Upper lobe of right lung (tissue), 1 donor: ENCODE measurements around the gene LHX6. TPM values are rescaled to one million over a fixed set of nuclear protein-coding genes. Genes with fewer than 3 reads are reported as not detected.
A peak's percentile ranks its signal among the peaks of the same experiment; 100 is the strongest.

Source experiments
- ATAC-seq: fragments of 200-7000 bp; cut with Tn5 transposase; one replicate; pipeline ENCODE4 v1.9.1; 2020; ENCODE audit warnings: mild to moderate bottlenecking, moderate library complexity
- DNase-seq: peaks from one replicate; pipeline ENCODE4 v3.0.0-alpha.2; 2020
- H3K27ac ChIP-seq: fragments of 200-600 bp; one replicate; pipeline ENCODE4 v1.8.0; 2022
- H3K27me3 ChIP-seq: fragments of 200-600 bp; one replicate; pipeline ENCODE4 v1.8.0; 2022; ENCODE audit warnings: mild to moderate bottlenecking
- H3K36me3 ChIP-seq: fragments of 200-600 bp; one replicate; pipeline ENCODE4 v1.8.0; 2022
- H3K4me1 ChIP-seq: fragments of 200-600 bp; one replicate; pipeline ENCODE4 v1.8.0; 2022
- H3K4me3 ChIP-seq: fragments of 200-600 bp; one replicate; pipeline ENCODE4 v1.8.0; 2022; ENCODE audit warnings: mild to moderate bottlenecking
- H3K9me3 ChIP-seq: fragments of 200-600 bp; one replicate; pipeline ENCODE4 v1.8.0; 2022
- CTCF ChIP-seq: fragments of 200-600 bp; IDR thresholded peaks from one replicate; pipeline ENCODE4 v1.8.0; 2022; ENCODE audit warnings: antibody characterized with exemption
- intact Hi-C: fragments of 100-400 bp; cut with DNase I; formaldehyde crosslinking; loops from one replicate; pipeline ENCODE4 v1.11.0; 2022
- long read RNA-seq: library from polyadenylated mRNA; unstranded; transcript quantifications from one replicate; pipeline ENCODE4 v2.0.0, GENCODE V29; 2021
- total RNA-seq: library from RNA; stranded (reverse); fragmentation: NEBNext Ultra II Directional; extraction: Animal tissue kit (Norgen Biotek cat#: 25700); gene quantifications from one replicate; pipeline ENCODE4 v1.2.1, GENCODE V29; 2021
- donor health status: DM: no; HTN: yes; CAD: no; lungs with severe emphysema.

LHX6 gene
- total RNA-seq = 16.9 TPM
- long read RNA-seq, transcript LHX6-204 (10 exons, 3,465 nt) = major isoform, 15 of 56 reads
- long read RNA-seq, partial matches to known transcripts = 15 of 56 reads
- long read RNA-seq, other reads (novel, unspliced or antisense) = 21 of 56 reads

GRCh38 chr9:122228568-122229484 lies at the start of gene LHX6:
TSS of gene LHX6 (minus strand) at chr9:122228957. CDS start at chr9:122228740, 217 bp downstream.
- Histone ChIP-seq H3K36me3 (no peaks in the 10 kb centered on the region), H3K4me3 (peak within 1 kb of the TSS; percentile 45), H3K27ac (no peak within 1 kb of the TSS), H3K4me1 (peaks cover 13% of the 10 kb centered on the region), H3K27me3 (peaks cover 62% of the 10 kb centered on the region), H3K9me3 (no peaks in the 10 kb centered on the region)
- intact Hi-C loops = no loop called here
- DNase-seq (no peak), ATAC-seq (peak; percentile 35)
- TF ChIP-seq CTCF = no peak

- ATAC-seq (no peak), DNase-seq (no peak)
- H3K4me3 ChIP-seq = no peak overlapping the region
- no peak overlapping the region for H3K27ac ChIP-seq
- intact Hi-C loops = no loop called here
- no peaks in the 10 kb centered on the region for H3K9me3 ChIP-seq
- H3K4me1 ChIP-seq = no peaks in the 10 kb centered on the region
- H3K27me3 ChIP-seq = no peaks in the 10 kb centered on the region
- TF ChIP-seq CTCF = no peak
- peaks cover 16% of the 10 kb centered on the region for H3K36me3 ChIP-seq
Observed at GRCh38 chr9:122277285-122277897, 48.6 kb upstream of the LHX6 start.

- no peak for DNase-seq
- intact Hi-C loops = no loop called here
- Histone ChIP-seq H3K27me3 (no peaks in the 10 kb centered on the region), H3K36me3 (peaks cover 13% of the 10 kb centered on the region), H3K4me3 (no peak overlapping the region), H3K4me1 (no peaks in the 10 kb centered on the region), H3K27ac (no peak overlapping the region), H3K9me3 (no peaks in the 10 kb centered on the region)
- no peak for TF ChIP-seq CTCF
- no peak for ATAC-seq
Observed at GRCh38 chr9:122276096-122276495, 47.3 kb upstream of the LHX6 start.

- DNase-seq (no peak), ATAC-seq (no peak)
- H3K9me3 ChIP-seq = no peaks in the 10 kb centered on the region
- no peak overlapping the region for H3K4me3 ChIP-seq
- no peaks in the 10 kb centered on the region for H3K4me1 ChIP-seq
- H3K27ac ChIP-seq = no peak overlapping the region
- no peaks in the 10 kb centered on the region for H3K27me3 ChIP-seq
- intact Hi-C loops = no loop called here
- TF ChIP-seq CTCF = no peak
- H3K36me3 ChIP-seq = peaks cover 9% of the 10 kb centered on the region
Observed at GRCh38 chr9:122274055-122274454, 45.3 kb upstream of the LHX6 start.

GRCh38 chr9:122268041-122268814 lies 39.5 kb upstream of the LHX6 start:
- intact Hi-C loops = no loop called here
- Histone ChIP-seq H3K4me3 (no peak overlapping the region), H3K27ac (no peak overlapping the region), H3K4me1 (peaks cover 14% of the 10 kb centered on the region), H3K9me3 (no peaks in the 10 kb centered on the region), H3K27me3 (no peaks in the 10 kb centered on the region), H3K36me3 (peaks cover 9% of the 10 kb centered on the region)
- no peak for TF ChIP-seq CTCF
- ATAC-seq (no peak), DNase-seq (no peak)
